ENCODE results near the gene ADAMTS9. TPM values are rescaled to one million over a fixed set of nuclear protein-coding genes. Genes with fewer than 3 reads are reported as not detected.

ADAMTS9 gene
- polyA plus RNA-seq, 1 donor = 15.4 TPM

- Histone ChIP-seq H3K36me3 (ENCODE audit: control insufficient read depth, insufficient read depth, low read length) (no peaks in the 10 kb centered on the region), H3K4me3 (ENCODE audit: low read length) (no peak overlapping the region), H3K9me3 (ENCODE audit: control insufficient read depth, low read depth, low read length) (no peaks in the 10 kb centered on the region), H3K27ac (ENCODE audit: low read length) (no peak overlapping the region), H3K4me1 (ENCODE audit: control insufficient read depth, insufficient read depth, low read length) (no peaks in the 10 kb centered on the region), H3K27me3 (ENCODE audit: control insufficient read depth, insufficient read depth, low read length) (no peaks in the 10 kb centered on the region)
- no CpG with 5 or more reads among the region's 1 CpG for whole genome bisulfite sequencing (ENCODE audit: insufficient coverage, low lambda C conversion rate)
- no peak for DNase-seq
Observed at GRCh38 chr3:64475037-64475436, 212.8 kb downstream of the ADAMTS9 start.

DNA sequence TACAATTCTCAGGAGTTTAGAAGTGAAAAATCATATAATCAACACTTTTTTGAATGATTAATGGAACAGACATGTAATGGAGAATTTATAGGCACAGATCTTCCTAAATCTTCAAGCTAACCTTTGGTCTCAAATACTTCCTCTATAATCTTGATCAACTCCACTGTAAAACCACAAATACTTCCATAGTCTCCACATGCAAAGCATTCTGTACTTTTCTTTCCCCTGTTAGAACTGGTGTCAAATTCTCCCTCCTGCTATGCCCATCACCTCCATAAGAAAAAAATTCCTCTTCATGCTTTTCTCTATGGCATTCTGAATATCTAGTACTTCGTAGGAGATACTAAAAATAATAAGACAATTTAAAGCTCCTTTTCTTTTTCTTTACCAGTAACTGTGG lies 214.3 kb downstream of the ADAMTS9 start:
- Histone ChIP-seq H3K4me3 (ENCODE audit: low read length) (no peak overlapping the region), H3K9me3 (ENCODE audit: control insufficient read depth, low read depth, low read length) (no peaks in the 10 kb centered on the region)
- 100% methylated on average over 1 of the region's 1 CpG for WGBS (ENCODE audit: insufficient coverage, low lambda C conversion rate)

GRCh38 chr3:64470436-64470835 lies 217.4 kb downstream of the ADAMTS9 start:
- 73% methylated on average over 1 of the region's 5 CpGs for WGBS (ENCODE audit: insufficient coverage, low lambda C conversion rate)
- Histone ChIP-seq H3K36me3 (ENCODE audit: control insufficient read depth, insufficient read depth, low read length) (no peaks in the 10 kb centered on the region), H3K27ac (ENCODE audit: low read length) (no peak overlapping the region), H3K27me3 (ENCODE audit: control insufficient read depth, insufficient read depth, low read length) (no peaks in the 10 kb centered on the region), H3K9me3 (ENCODE audit: control insufficient read depth, low read depth, low read length) (no peaks in the 10 kb centered on the region), H3K4me1 (ENCODE audit: control insufficient read depth, insufficient read depth, low read length) (no peaks in the 10 kb centered on the region), H3K4me3 (ENCODE audit: low read length) (no peak overlapping the region)
- DNase-seq = no peak

More for the DNA sequence above, 214.3 kb downstream of the ADAMTS9 start:
- H3K36me3 ChIP-seq (ENCODE audit: control insufficient read depth, insufficient read depth, low read length) = no peaks in the 10 kb centered on the region
- no peaks in the 10 kb centered on the region for H3K4me1 ChIP-seq (ENCODE audit: control insufficient read depth, insufficient read depth, low read length)
- DNase-seq = no peak
- no peaks in the 10 kb centered on the region for H3K27me3 ChIP-seq (ENCODE audit: control insufficient read depth, insufficient read depth, low read length)
- H3K27ac ChIP-seq (ENCODE audit: low read length) = no peak overlapping the region

DNA sequence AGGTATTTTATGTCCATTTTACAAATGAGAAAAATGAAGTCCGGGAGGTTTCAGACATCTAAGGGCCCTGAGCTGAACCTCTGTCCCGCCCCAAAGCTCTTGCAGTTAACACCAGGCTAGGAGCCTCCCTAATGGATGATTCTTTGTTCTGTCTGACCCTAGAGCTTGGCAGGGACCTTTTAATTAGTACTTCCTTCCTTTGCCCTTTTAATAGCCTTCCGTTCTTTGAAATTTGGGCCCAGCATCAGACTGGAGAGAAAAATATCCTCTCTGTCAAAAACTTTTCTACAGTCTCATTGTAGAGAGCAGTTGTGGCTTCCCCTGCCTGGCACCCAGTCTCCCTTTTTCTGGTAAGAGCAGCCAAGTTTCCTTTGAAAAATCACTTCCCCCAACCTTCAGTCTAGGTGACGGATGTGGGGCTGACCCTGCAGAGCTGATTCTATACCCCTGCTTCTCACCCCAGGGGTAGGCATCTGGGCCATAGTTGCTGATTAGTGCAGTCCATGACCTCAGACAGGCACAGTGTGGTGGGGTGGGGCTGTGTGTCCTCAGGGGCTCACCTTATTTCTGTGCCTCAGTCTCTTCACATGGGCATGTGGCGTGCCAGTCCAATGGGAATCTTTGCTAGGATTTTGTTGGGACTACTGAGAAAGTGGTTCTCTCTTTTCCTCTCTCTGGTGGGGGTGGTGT lies 220.4 kb downstream of the ADAMTS9 start:
- DNase-seq = no peak
- no CpG with 5 or more reads among the region's 5 CpGs for WGBS (ENCODE audit: insufficient coverage, low lambda C conversion rate)
- Histone ChIP-seq H3K9me3 (ENCODE audit: control insufficient read depth, low read depth, low read length) (no peaks in the 10 kb centered on the region), H3K27me3 (ENCODE audit: control insufficient read depth, insufficient read depth, low read length) (no peaks in the 10 kb centered on the region), H3K36me3 (ENCODE audit: control insufficient read depth, insufficient read depth, low read length) (no peaks in the 10 kb centered on the region), H3K4me3 (ENCODE audit: low read length) (no peak overlapping the region), H3K4me1 (ENCODE audit: control insufficient read depth, insufficient read depth, low read length) (no peaks in the 10 kb centered on the region), H3K27ac (ENCODE audit: low read length) (no peak overlapping the region)
